Measurements from ENCODE around the gene DDHD1.

GRCh38 chr14:52988139-52988538 is 165.0 kb downstream of the DDHD1 start:
- TF ChIP-seq CTCF (IDR thresholded peaks at IDR 0.05; ENCODE audit: insufficient read depth, low read length, poor library complexity, severe bottlenecking), result no peak
- TF ChIP-seq EZH2phosphoT487 (conservative IDR thresholded peaks at IDR 0.05; ENCODE audit: low read length), result no peak
